Glutamatergic neuron (in vitro differentiated cells): Measurements from ENCODE around the gene IFNL2. TPM values are rescaled to one million over a fixed set of nuclear protein-coding genes. Genes with fewer than 3 reads are reported as not detected.

Experiments
- DNase-seq: peaks from one replicate; pipeline ENCODE4 v3.0.0; 2022
- H3K27ac Mint-ChIP-seq: one replicate; pipeline ENCODE4 v1.8.0; 2020; ENCODE audit warnings: mild to moderate bottlenecking, mixed read lengths, inconsistent platforms; ENCODE audit not compliant: unreplicated experiment
- H3K27me3 Mint-ChIP-seq: one replicate; pipeline ENCODE4 v1.8.0; 2020; ENCODE audit warnings: mild to moderate bottlenecking, moderate library complexity, mixed read lengths, inconsistent platforms; ENCODE audit not compliant: unreplicated experiment
- H3K36me3 Mint-ChIP-seq: one replicate; pipeline ENCODE4 v1.8.0; 2020; ENCODE audit warnings: mild to moderate bottlenecking, mixed read lengths, inconsistent platforms; ENCODE audit not compliant: unreplicated experiment
- H3K4me1 Mint-ChIP-seq: one replicate; pipeline ENCODE4 v1.8.0; 2020; ENCODE audit warnings: mild to moderate bottlenecking, low read depth, mixed read lengths, inconsistent platforms; ENCODE audit not compliant: unreplicated experiment
- H3K4me3 Mint-ChIP-seq: one replicate; pipeline ENCODE4 v1.8.0; 2020; ENCODE audit warnings: mild to moderate bottlenecking, mixed read lengths, inconsistent platforms; ENCODE audit not compliant: unreplicated experiment
- H3K9me3 Mint-ChIP-seq: one replicate; pipeline ENCODE4 v1.8.0; 2020; ENCODE audit warnings: mild to moderate bottlenecking, moderate library complexity, mixed read lengths, inconsistent platforms; ENCODE audit not compliant: unreplicated experiment
- CTCF ChIP-seq: fragments of 200-600 bp; sonication (generic); IDR thresholded peaks from one replicate; pipeline ENCODE4 v1.5.0; 2021; ENCODE audit not compliant: partially characterized antibody, unreplicated experiment
- total RNA-seq: library from RNA; stranded (reverse); fragmentation: NEBNext Ultra II Directional; extraction: Animal tissue kit (Norgen Biotek cat#: 25700); gene quantifications from one replicate; pipeline ENCODE4 v1.2.1, GENCODE V29; 2021; ENCODE audit not compliant: unreplicated experiment

The IFNL2 gene
- total RNA-seq, 1 donor from 2014 or later = not detected

GRCh38 chr19:39276740-39277139 is 8.5 kb downstream of the IFNL2 start:
- no peaks in the 10 kb centered on the region for H3K36me3 Mint-ChIP-seq
- DNase-seq = no peak
- no peak overlapping the region for H3K4me3 Mint-ChIP-seq
- no peak overlapping the region for H3K27ac Mint-ChIP-seq
- H3K4me1 Mint-ChIP-seq = no peaks in the 10 kb centered on the region
- no peak for TF ChIP-seq CTCF
- H3K9me3 Mint-ChIP-seq = no peaks in the 10 kb centered on the region
- H3K27me3 Mint-ChIP-seq = peaks cover 6% of the 10 kb centered on the region

- H3K27ac Mint-ChIP-seq = no peak overlapping the region
- H3K36me3 Mint-ChIP-seq = no peaks in the 10 kb centered on the region
- no peak for DNase-seq
- no peaks in the 10 kb centered on the region for H3K4me1 Mint-ChIP-seq
- no peak overlapping the region for H3K4me3 Mint-ChIP-seq
- TF ChIP-seq CTCF = no peak
- H3K9me3 Mint-ChIP-seq = no peaks in the 10 kb centered on the region
- H3K27me3 Mint-ChIP-seq = peaks cover 6% of the 10 kb centered on the region
These were observed 9.4 kb downstream of the IFNL2 start for GRCh38 chr19:39277598-39277997.

GRCh38 chr19:39282021-39282420 is 13.8 kb downstream of the IFNL2 start:
- no peak for TF ChIP-seq CTCF
- Mint-ChIP-seq H3K36me3 (no peaks in the 10 kb centered on the region), H3K4me3 (no peak overlapping the region), H3K4me1 (no peaks in the 10 kb centered on the region), H3K27me3 (no peaks in the 10 kb centered on the region), H3K27ac (no peak overlapping the region), H3K9me3 (peaks cover 2% of the 10 kb centered on the region)
- DNase-seq = no peak

GRCh38 chr19:39284032-39284431 is 15.8 kb downstream of the IFNL2 start:
- TF ChIP-seq CTCF = no peak
- Mint-ChIP-seq H3K9me3 (peaks cover 2% of the 10 kb centered on the region), H3K27ac (no peak overlapping the region), H3K27me3 (no peaks in the 10 kb centered on the region), H3K36me3 (no peaks in the 10 kb centered on the region), H3K4me3 (no peak overlapping the region), H3K4me1 (no peaks in the 10 kb centered on the region)
- no peak for DNase-seq

- peaks cover 2% of the 10 kb centered on the region for H3K4me1 Mint-ChIP-seq
- no peak overlapping the region for H3K4me3 Mint-ChIP-seq
- no peak for DNase-seq
- no peak for TF ChIP-seq CTCF
- no peaks in the 10 kb centered on the region for H3K36me3 Mint-ChIP-seq
- H3K9me3 Mint-ChIP-seq = peaks cover 4% of the 10 kb centered on the region
- peaks cover 3% of the 10 kb centered on the region for H3K27me3 Mint-ChIP-seq
- no peak overlapping the region for H3K27ac Mint-ChIP-seq
These were observed 25.2 kb downstream of the IFNL2 start for GRCh38 chr19:39293394-39293793.
